SIG-M5 treated with dmso at 0.1 percent for 504 hours (cell line): ENCODE measurements around the gene TNF.

Experiments
- DNase-seq: peaks from one replicate; lab custom pipeline; 2025; ENCODE audit not compliant: unreplicated experiment; lab: John Stamatoyannopoulos, UW

The TNF gene

DNA sequence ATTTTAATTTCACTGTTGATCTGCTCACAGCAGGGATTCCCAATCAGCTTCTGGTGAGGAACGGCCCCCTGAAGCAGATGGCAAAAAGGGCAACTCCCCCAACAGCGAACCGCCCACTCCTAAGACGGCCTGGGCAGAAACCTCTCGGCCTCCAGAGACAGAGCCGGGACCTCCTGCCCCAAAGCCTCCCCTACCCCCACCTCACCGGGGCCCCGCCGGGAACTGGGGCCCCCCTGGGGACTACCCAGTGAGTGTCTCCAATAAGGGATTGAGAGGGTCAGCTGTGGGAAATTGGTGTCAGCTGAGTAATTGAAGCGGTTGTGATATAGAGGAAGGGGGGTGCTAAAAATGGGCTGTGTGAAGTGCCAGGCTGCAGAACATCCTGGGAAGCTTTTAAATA lies 51.6 kb downstream of the TNF start:
- DNase-seq: no peak

DNA sequence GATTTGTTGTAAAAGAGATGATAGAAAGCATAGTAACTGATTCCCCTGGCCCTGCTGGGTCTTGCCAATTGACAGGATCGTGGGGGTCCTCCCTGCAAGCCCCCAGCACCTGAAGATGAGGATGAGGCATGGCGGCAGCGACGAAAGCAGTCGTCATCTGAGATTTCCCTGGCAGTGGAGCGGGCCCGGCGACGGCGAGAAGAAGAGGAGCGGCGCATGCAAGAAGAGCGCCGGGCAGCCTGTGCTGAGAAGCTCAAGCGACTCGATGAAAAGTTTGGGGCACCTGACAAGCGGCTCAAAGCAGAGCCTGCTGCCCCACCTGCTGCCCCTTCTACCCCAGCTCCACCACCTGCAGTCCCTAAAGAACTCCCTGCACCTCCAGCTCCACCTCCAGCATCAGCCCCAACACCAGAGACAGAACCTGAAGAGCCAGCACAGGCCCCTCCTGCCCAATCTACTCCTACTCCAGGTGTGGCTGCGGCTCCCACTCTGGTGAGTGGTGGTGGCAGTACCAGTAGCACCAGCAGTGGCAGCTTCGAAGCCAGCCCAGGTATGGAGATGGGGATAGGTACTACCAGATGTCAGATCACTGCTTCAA lies 52.4 kb downstream of the TNF start:
- DNase-seq: no peak
